ENCODE results near the gene CFAP161. TPM values are rescaled to one million over a fixed set of nuclear protein-coding genes. Genes with fewer than 3 reads are reported as not detected.

Gene CFAP161
- total RNA-seq, 2 donors from 2014 or later, result not detected

- no peak overlapping the region for H3K27ac Mint-ChIP-seq
- DNase-seq (ENCODE audit: low spot score in 2 of 2) (no peak), ATAC-seq (no peak)
- H3K36me3 Mint-ChIP-seq, result no peaks in the 10 kb centered on the region
- no peaks in the 10 kb centered on the region for H3K9me3 Mint-ChIP-seq
Measured at GRCh38 chr15:81166636-81167305, 32.7 kb downstream of the CFAP161 start.

- no peak for ATAC-seq
- no peaks in the 10 kb centered on the region for H3K36me3 Mint-ChIP-seq
- no peak for DNase-seq (ENCODE audit: low spot score in 2 of 2)
- H3K27ac Mint-ChIP-seq, result no peak overlapping the region
- no peaks in the 10 kb centered on the region for H3K9me3 Mint-ChIP-seq
Measured at GRCh38 chr15:81168131-81168526, 34.1 kb downstream of the CFAP161 start.

- Mint-ChIP-seq H3K36me3 (no peaks in the 10 kb centered on the region), H3K9me3 (no peaks in the 10 kb centered on the region), H3K27ac (no peak overlapping the region)
- no peak for DNase-seq (ENCODE audit: low spot score in 2 of 2)
- ATAC-seq, result no peak
Measured at GRCh38 chr15:81168644-81169043, 34.6 kb downstream of the CFAP161 start.

- Mint-ChIP-seq H3K27ac (no peak overlapping the region), H3K9me3 (no peaks in the 10 kb centered on the region), H3K36me3 (no peaks in the 10 kb centered on the region)
- ATAC-seq (no peak), DNase-seq (ENCODE audit: low spot score in 2 of 2) (no peak)
Measured at GRCh38 chr15:81170511-81170910, 36.4 kb downstream of the CFAP161 start.

- no peaks in the 10 kb centered on the region for H3K36me3 Mint-ChIP-seq
- no peak overlapping the region for H3K27ac Mint-ChIP-seq
- ATAC-seq (no peak), DNase-seq (ENCODE audit: low spot score in 2 of 2) (no peak)
- no peaks in the 10 kb centered on the region for H3K9me3 Mint-ChIP-seq
Measured at GRCh38 chr15:81171286-81171685, 37.2 kb downstream of the CFAP161 start.

- ATAC-seq (no peak), DNase-seq (ENCODE audit: low spot score in 2 of 2) (no peak)
- Mint-ChIP-seq H3K36me3 (no peaks in the 10 kb centered on the region), H3K9me3 (no peaks in the 10 kb centered on the region), H3K27ac (no peak overlapping the region)
Measured at GRCh38 chr15:81174125-81174791, 40.2 kb downstream of the CFAP161 start.

GRCh38 chr15:81174792-81175327 lies 40.8 kb downstream of the CFAP161 start:
- no peak for DNase-seq (ENCODE audit: low spot score in 2 of 2)
- no peak for ATAC-seq
- Mint-ChIP-seq H3K9me3 (no peaks in the 10 kb centered on the region), H3K27ac (no peak overlapping the region), H3K36me3 (no peaks in the 10 kb centered on the region)

GRCh38 chr15:81175496-81175895 lies 41.4 kb downstream of the CFAP161 start:
- no peaks in the 10 kb centered on the region for H3K36me3 Mint-ChIP-seq
- DNase-seq (ENCODE audit: low spot score in 2 of 2) (no peak), ATAC-seq (no peak)
- H3K9me3 Mint-ChIP-seq, result no peaks in the 10 kb centered on the region
- H3K27ac Mint-ChIP-seq, result no peak overlapping the region

- H3K36me3 Mint-ChIP-seq, result no peaks in the 10 kb centered on the region
- ATAC-seq (no peak), DNase-seq (ENCODE audit: low spot score in 2 of 2) (no peak)
- no peaks in the 10 kb centered on the region for H3K9me3 Mint-ChIP-seq
- no peak overlapping the region for H3K27ac Mint-ChIP-seq
Measured at GRCh38 chr15:81176291-81176893, 42.3 kb downstream of the CFAP161 start.

- Mint-ChIP-seq H3K9me3 (no peaks in the 10 kb centered on the region), H3K36me3 (no peaks in the 10 kb centered on the region), H3K27ac (no peak overlapping the region)
- ATAC-seq (no peak), DNase-seq (ENCODE audit: low spot score in 2 of 2) (no peak)
Measured at GRCh38 chr15:81178365-81178764, 44.3 kb downstream of the CFAP161 start.

GRCh38 chr15:81181220-81181619 lies 47.1 kb downstream of the CFAP161 start:
- DNase-seq (ENCODE audit: low spot score in 2 of 2) (no peak), ATAC-seq (no peak)
- Mint-ChIP-seq H3K36me3 (no peaks in the 10 kb centered on the region), H3K27ac (no peak overlapping the region), H3K9me3 (no peaks in the 10 kb centered on the region)

- no peaks in the 10 kb centered on the region for H3K9me3 Mint-ChIP-seq
- no peak for DNase-seq (ENCODE audit: low spot score in 2 of 2)
- no peaks in the 10 kb centered on the region for H3K36me3 Mint-ChIP-seq
- H3K27ac Mint-ChIP-seq, result no peak overlapping the region
- peak in 1 of 2 donors; percentile 58 for ATAC-seq
Measured at GRCh38 chr15:81182031-81182755, 48.1 kb downstream of the CFAP161 start.

GRCh38 chr15:81182756-81183438 lies 48.8 kb downstream of the CFAP161 start:
- Mint-ChIP-seq H3K36me3 (no peaks in the 10 kb centered on the region), H3K27ac (no peak overlapping the region), H3K9me3 (no peaks in the 10 kb centered on the region)
- no peak for ATAC-seq
- DNase-seq (ENCODE audit: low spot score in 2 of 2), result no peak

- ATAC-seq (no peak), DNase-seq (ENCODE audit: low spot score in 2 of 2) (no peak)
- no peaks in the 10 kb centered on the region for H3K36me3 Mint-ChIP-seq
- no peaks in the 10 kb centered on the region for H3K9me3 Mint-ChIP-seq
- no peak overlapping the region for H3K27ac Mint-ChIP-seq
Measured at GRCh38 chr15:81183439-81183775, 49.3 kb downstream of the CFAP161 start.

- no peaks in the 10 kb centered on the region for H3K36me3 Mint-ChIP-seq
- ATAC-seq (peak in 1 of 2 donors; percentile 56), DNase-seq (ENCODE audit: low spot score in 2 of 2) (no peak)
- no peaks in the 10 kb centered on the region for H3K9me3 Mint-ChIP-seq
- H3K27ac Mint-ChIP-seq, result no peak overlapping the region
Measured at GRCh38 chr15:81184188-81184587, 50.1 kb downstream of the CFAP161 start.

GRCh38 chr15:81185631-81186295 lies 51.7 kb downstream of the CFAP161 start:
- no peak overlapping the region for H3K27ac Mint-ChIP-seq
- no peak for DNase-seq (ENCODE audit: low spot score in 2 of 2)
- H3K36me3 Mint-ChIP-seq, result no peaks in the 10 kb centered on the region
- ATAC-seq, result no peak
- no peaks in the 10 kb centered on the region for H3K9me3 Mint-ChIP-seq

All from activated naive CD4-positive, alpha-beta T cell treated with anti-CD3 and anti-CD28 coated beads, Interleukin-2, amount 50 U/mL, for 72 hours (primary cell).